K562 (cell line): ENCODE data around the gene GABARAP. TPM values are rescaled to one million over a fixed set of nuclear protein-coding genes. Genes with fewer than 3 reads are reported as not detected.

ENCODE experiments used
- ADNP ChIP-seq: fragments of 200-800 bp; sonication (Bioruptor generic); IDR thresholded peaks from 2 replicates; pipeline ENCODE4 v1.6.1; 2016; ENCODE audit warnings: missing genetic modification characterization, missing compliant biosample characterization
- BACH1 ChIP-seq: fragments of 200-800 bp; sonication (Bioruptor generic); IDR thresholded peaks from 2 replicates; pipeline ENCODE4 v1.6.1; 2016; ENCODE audit warnings: missing genetic modification characterization, missing compliant biosample characterization
- CBX3 ChIP-seq, 2 experiments: IDR thresholded peaks; 1 replicate in 1 of 2; 2 replicates in 1 of 2; pipeline ENCODE4 v1.6.1; 2012; ENCODE audit warnings: inconsistent platforms in 2 of 2, low read length in 2 of 2, borderline replicate concordance in 1 of 2, control low read depth in 1 of 2
- CXXC5 ChIP-seq: fragments of 250-450 bp; sonication (Bioruptor Pico); IDR thresholded peaks from 2 replicates; pipeline ENCODE4 v1.8.0; 2022; ENCODE audit warnings: inconsistent platforms, mild to moderate bottlenecking, moderate library complexity
- DIDO1 ChIP-seq: fragments of 450-650 bp; IDR thresholded peaks from 2 replicates; pipeline ENCODE4 v1.6.1; 2016; ENCODE audit warnings: low read depth, missing biosample characterization, missing genetic modification characterization
- HNRNPLL ChIP-seq: fragments of 200-400 bp; formaldehyde crosslinking; IDR thresholded peaks from 2 replicates; pipeline ENCODE4 v1.6.1; 2017; ENCODE audit warnings: low read length, low read depth, mild to moderate bottlenecking; ENCODE audit not compliant: poor library complexity, severe bottlenecking
- KLF6 ChIP-seq: fragments of 250-450 bp; sonication (Bioruptor Pico); IDR thresholded peaks from 2 replicates; pipeline ENCODE4 v1.4.0; 2020; ENCODE audit warnings: mild to moderate bottlenecking, moderate library complexity, borderline replicate concordance
- LEF1 ChIP-seq: fragments of 450-650 bp; IDR thresholded peaks from 2 replicates; pipeline ENCODE4 v1.6.1; 2016; ENCODE audit warnings: mild to moderate bottlenecking
- MED1 ChIP-seq: sonication (generic); formaldehyde crosslinking; IDR thresholded peaks from 2 replicates; pipeline ENCODE4 v1.8.1; 2023; ENCODE audit warnings: missing genetic modification reagents, borderline replicate concordance
- MEF2D ChIP-seq: conservative IDR thresholded peaks from 2 replicates; pipeline ENCODE4 v1.6.1; 2016; ENCODE audit warnings: low read depth, missing genetic modification characterization, missing compliant biosample characterization
- POLR2AphosphoS2 ChIP-seq: IDR thresholded peaks from 2 replicates; pipeline ENCODE4 v1.6.1; 2012; ENCODE audit warnings: low read length, improper control_type of control experiment
- SLC30A9 ChIP-seq: fragments of 250-450 bp; sonication (Bioruptor Pico); IDR thresholded peaks from 2 replicates; pipeline ENCODE4 v1.8.0; 2022; ENCODE audit warnings: mild to moderate bottlenecking, moderate library complexity
- SRF ChIP-seq, 2 experiments: fragments of 250-450, 450-650 bp in 1 of 2; sonication (Bioruptor Pico) in 1 of 2; sonication (generic) in 1 of 2; formaldehyde crosslinking; IDR thresholded peaks; 2 replicates each; pipeline versions ENCODE4 v1.5.0 to v1.5.1; 2020 to 2022; ENCODE audit warnings: mild to moderate bottlenecking in 1 of 2, missing genetic modification reagents in 1 of 2
- TAF9B ChIP-seq: fragments of 450-650 bp; IDR thresholded peaks from 2 replicates; pipeline ENCODE4 v1.6.1; 2018; ENCODE audit warnings: mild to moderate bottlenecking; ENCODE audit not compliant: partially characterized antibody
- YY1 ChIP-seq, 3 experiments: IDR thresholded peaks; 2 replicates each; pipeline ENCODE4 v1.6.1; 2011; ENCODE audit warnings: low read length in 2 of 3, mild to moderate bottlenecking in 2 of 3, moderate library complexity in 2 of 3, borderline replicate concordance in 1 of 3, control low read depth in 1 of 3, low read depth in 1 of 3; ENCODE audit not compliant: insufficient read depth in 3 of 3, insufficient replicate concordance in 2 of 3, control insufficient read depth in 1 of 3, insufficient read length in 1 of 3; ENCODE audit errors: extremely low read depth in 1 of 3
- ZNF3 ChIP-seq: fragments of 250-450 bp; sonication (Bioruptor Pico); IDR thresholded peaks from 2 replicates; pipeline ENCODE4 v1.5.0; 2021; ENCODE audit warnings: mild to moderate bottlenecking, moderate library complexity
- ZNF431 ChIP-seq: sonication (generic); formaldehyde crosslinking; IDR thresholded peaks from 2 replicates; pipeline ENCODE4 v1.8.0; 2022; ENCODE audit warnings: mild to moderate bottlenecking, missing genetic modification reagents
- ZNF668 ChIP-seq: fragments of 250-450 bp; sonication (Bioruptor Pico); IDR thresholded peaks from 2 replicates; pipeline ENCODE4 v1.8.0; 2022; ENCODE audit warnings: mild to moderate bottlenecking, inconsistent platforms
- polyA plus RNA-seq, 8 experiments: library from polyadenylated mRNA; depleted of rRNA in 4 of 8; stranded (reverse) in 5 of 8; unstranded in 3 of 8; fragments of >200 nt; fragmentation: Nextera tagmentation in 2 of 8; fragmentation: Illumina TruSeq in 1 of 8; extraction: Ambion mirVana in 2 of 8; extraction: Trizol in 1 of 8; gene quantifications; 2 replicates each; pipeline versions ENCODE4 v1.2.1 to v1.2.3, GENCODE V29; 2011 to 2014; ENCODE audit warnings: inconsistent platforms in 1 of 8, missing spikeins in 1 of 8
- total RNA-seq, 7 experiments: library from RNA; depleted of rRNA in 6 of 7; stranded (reverse); fragments of >200 nt in 6 of 7; fragmentation: Illumina TruSeq in 2 of 7; extraction: Trizol in 2 of 7; gene quantifications; 2 replicates each; pipeline versions ENCODE4 v1.2.1 to v1.2.3, GENCODE V29; 2011 to 2021; ENCODE audit warnings: low replicate concordance in 1 of 7
- TF ChIP-seq, protein P1 (sequence below): fragments of 450-650 bp; conservative IDR thresholded peaks from 2 replicates; pipeline ENCODE4 v1.6.1; 2016; ENCODE audit warnings: missing genetic modification characterization, low read depth, mild to moderate bottlenecking, control low read depth, missing compliant biosample characterization
- TF ChIP-seq, protein P2 (sequence below): fragments of 450-650 bp; IDR thresholded peaks from 2 replicates; pipeline ENCODE4 v1.6.1; 2016; ENCODE audit warnings: low read depth, mild to moderate bottlenecking, moderate library complexity
- TF ChIP-seq, protein P3 (sequence below): fragments of 250-450 bp; sonication (Bioruptor Pico); IDR thresholded peaks from 2 replicates; pipeline ENCODE4 v1.5.0; 2020; ENCODE audit warnings: mild to moderate bottlenecking
- TF ChIP-seq, protein P4 (sequence below): fragments of 250-450 bp; sonication (Bioruptor Pico); IDR thresholded peaks from 2 replicates; pipeline ENCODE4 v1.4.0; 2020; ENCODE audit warnings: mild to moderate bottlenecking

The GABARAP gene
- total and polyA plus RNA-seq, 9 of the 15 experiments (the other 6 are each of a cell fraction or from before 2014, with no cell fraction given): 47.5 to 373 (median 152) TPM

DNA sequence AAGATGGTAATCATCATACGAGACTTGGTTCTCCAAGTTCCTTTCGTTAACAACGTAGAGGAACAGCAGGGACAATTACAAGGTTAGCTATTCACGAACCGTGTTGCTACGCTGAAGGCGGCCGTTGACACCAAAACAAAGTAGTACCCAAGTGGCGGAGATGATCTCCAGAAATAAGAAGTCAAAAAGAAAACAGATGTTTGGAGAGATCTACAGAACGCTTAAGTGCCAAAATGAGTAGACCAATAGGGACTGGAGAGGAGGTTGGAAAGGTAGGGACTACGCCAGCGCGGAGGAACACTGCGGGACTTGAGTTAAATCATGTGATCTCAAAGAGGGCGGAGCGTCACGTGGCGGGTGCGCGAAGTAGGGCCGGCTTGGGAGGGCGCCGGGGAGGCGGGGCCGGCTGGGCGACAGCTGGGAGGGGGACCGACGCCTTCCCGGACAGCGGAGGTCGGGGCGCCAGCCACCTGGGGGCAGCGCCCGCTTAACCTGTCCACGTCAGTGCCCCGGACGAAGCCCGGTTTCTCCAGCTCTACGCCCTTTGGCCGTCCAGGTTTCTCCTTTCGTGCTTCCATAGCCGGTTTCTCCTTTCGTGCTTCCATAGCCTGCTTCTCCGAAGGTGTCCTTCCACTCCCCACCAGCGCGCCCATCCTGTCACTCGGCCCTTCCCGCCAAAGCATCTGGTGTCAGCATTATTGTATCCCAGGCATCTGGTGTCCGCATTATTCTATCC lies 636 bp upstream of the GABARAP start (continued):
- TF ChIP-seq, protein P1, sequence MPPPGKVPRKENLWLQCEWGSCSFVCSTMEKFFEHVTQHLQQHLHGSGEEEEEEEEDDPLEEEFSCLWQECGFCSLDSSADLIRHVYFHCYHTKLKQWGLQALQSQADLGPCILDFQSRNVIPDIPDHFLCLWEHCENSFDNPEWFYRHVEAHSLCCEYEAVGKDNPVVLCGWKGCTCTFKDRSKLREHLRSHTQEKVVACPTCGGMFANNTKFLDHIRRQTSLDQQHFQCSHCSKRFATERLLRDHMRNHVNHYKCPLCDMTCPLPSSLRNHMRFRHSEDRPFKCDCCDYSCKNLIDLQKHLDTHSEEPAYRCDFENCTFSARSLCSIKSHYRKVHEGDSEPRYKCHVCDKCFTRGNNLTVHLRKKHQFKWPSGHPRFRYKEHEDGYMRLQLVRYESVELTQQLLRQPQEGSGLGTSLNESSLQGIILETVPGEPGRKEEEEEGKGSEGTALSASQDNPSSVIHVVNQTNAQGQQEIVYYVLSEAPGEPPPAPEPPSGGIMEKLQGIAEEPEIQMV (tag): no peak
- TF ChIP-seq POLR2AphosphoS2: peak; percentile 99
- TF ChIP-seq, protein P2, sequence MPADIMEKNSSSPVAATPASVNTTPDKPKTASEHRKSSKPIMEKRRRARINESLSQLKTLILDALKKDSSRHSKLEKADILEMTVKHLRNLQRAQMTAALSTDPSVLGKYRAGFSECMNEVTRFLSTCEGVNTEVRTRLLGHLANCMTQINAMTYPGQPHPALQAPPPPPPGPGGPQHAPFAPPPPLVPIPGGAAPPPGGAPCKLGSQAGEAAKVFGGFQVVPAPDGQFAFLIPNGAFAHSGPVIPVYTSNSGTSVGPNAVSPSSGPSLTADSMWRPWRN: 0 out of 2 replicates have a peak, but pooled peaks have one; percentile 49
- no peak for TF ChIP-seq BACH1 (tag)
- TF ChIP-seq YY1 (IDR thresholded peaks at IDR 0.05; ENCODE audit: borderline replicate concordance in 1 of 3, control insufficient read depth in 1 of 3, extremely low read depth in 1 of 3, insufficient read depth in 3 of 3, insufficient read length in 1 of 3, insufficient replicate concordance in 2 of 3, low read depth in 1 of 3, low read length in 2 of 3): peak in 1 of 3 experiments; percentile 33
- 0 out of 2 replicates have a peak, but pooled peaks have one; percentile 35 for TF ChIP-seq MEF2D (tag)
- peak; percentile 80 for TF ChIP-seq DIDO1
- peak; percentile 79 for TF ChIP-seq LEF1
- TF ChIP-seq, protein P3, sequence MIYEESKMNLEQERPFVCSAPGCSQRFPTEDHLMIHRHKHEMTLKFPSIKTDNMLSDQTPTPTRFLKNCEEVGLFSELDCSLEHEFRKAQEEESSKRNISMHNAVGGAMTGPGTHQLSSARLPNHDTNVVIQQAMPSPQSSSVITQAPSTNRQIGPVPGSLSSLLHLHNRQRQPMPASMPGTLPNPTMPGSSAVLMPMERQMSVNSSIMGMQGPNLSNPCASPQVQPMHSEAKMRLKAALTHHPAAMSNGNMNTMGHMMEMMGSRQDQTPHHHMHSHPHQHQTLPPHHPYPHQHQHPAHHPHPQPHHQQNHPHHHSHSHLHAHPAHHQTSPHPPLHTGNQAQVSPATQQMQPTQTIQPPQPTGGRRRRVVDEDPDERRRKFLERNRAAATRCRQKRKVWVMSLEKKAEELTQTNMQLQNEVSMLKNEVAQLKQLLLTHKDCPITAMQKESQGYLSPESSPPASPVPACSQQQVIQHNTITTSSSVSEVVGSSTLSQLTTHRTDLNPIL (CRISPR knock-in tag): 0 out of 2 replicates have a peak, but pooled peaks have one; percentile 28
- no peak for TF ChIP-seq CBX3 (IDR thresholded peaks at IDR 0.05; ENCODE audit: borderline replicate concordance in 1 of 2, low read length in 2 of 2)
- peak; percentile 97 for TF ChIP-seq HNRNPLL
- TF ChIP-seq ZNF3 (CRISPR knock-in tag): no peak
- TF ChIP-seq, protein P4, sequence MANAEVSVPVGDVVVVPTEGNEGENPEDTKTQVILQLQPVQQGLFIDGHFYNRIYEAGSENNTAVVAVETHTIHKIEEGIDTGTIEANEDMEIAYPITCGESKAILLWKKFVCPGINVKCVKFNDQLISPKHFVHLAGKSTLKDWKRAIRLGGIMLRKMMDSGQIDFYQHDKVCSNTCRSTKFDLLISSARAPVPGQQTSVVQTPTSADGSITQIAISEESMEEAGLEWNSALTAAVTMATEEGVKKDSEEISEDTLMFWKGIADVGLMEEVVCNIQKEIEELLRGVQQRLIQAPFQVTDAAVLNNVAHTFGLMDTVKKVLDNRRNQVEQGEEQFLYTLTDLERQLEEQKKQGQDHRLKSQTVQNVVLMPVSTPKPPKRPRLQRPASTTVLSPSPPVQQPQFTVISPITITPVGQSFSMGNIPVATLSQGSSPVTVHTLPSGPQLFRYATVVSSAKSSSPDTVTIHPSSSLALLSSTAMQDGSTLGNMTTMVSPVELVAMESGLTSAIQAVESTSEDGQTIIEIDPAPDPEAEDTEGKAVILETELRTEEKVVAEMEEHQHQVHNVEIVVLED (CRISPR knock-in tag): peak; percentile 82
- no peak for TF ChIP-seq ADNP (tag)
- TF ChIP-seq KLF6 (CRISPR knock-in tag): 0 out of 2 replicates have a peak, but pooled peaks have one; percentile 42
- TF ChIP-seq SLC30A9 (CRISPR knock-in tag): no peak
- 0 out of 2 replicates have a peak, but pooled peaks have one; percentile 30 for TF ChIP-seq ZNF431
- no peak for TF ChIP-seq ZNF668 (CRISPR knock-in tag)
- TF ChIP-seq TAF9B: peak; percentile 52
- TF ChIP-seq CXXC5: peak; percentile 88
- no peak for TF ChIP-seq MED1
- 0 out of 4 replicates have a peak, but pooled peaks of 1 of the 2 experiments have one; percentile 50 for TF ChIP-seq SRF (CRISPR knock-in tag; IDR thresholded peaks at IDR 0.05)
